VCaP (cell line): ENCODE measurements around the gene ACACA.
A peak's percentile ranks its signal among the peaks of the same experiment; 100 is the strongest.

Source experiments
- H3K27ac ChIP-seq: fragments of 450-650 bp; 2 replicates; pipeline ENCODE4 v1.5.1; 2017
- TF ChIP-seq, protein P1 (sequence below): fragments of 450-650 bp; conservative IDR thresholded peaks from 2 replicates; pipeline ENCODE4 v1.5.1; 2017; ENCODE audit warnings: mild to moderate bottlenecking, moderate library complexity

Gene ACACA

DNA sequence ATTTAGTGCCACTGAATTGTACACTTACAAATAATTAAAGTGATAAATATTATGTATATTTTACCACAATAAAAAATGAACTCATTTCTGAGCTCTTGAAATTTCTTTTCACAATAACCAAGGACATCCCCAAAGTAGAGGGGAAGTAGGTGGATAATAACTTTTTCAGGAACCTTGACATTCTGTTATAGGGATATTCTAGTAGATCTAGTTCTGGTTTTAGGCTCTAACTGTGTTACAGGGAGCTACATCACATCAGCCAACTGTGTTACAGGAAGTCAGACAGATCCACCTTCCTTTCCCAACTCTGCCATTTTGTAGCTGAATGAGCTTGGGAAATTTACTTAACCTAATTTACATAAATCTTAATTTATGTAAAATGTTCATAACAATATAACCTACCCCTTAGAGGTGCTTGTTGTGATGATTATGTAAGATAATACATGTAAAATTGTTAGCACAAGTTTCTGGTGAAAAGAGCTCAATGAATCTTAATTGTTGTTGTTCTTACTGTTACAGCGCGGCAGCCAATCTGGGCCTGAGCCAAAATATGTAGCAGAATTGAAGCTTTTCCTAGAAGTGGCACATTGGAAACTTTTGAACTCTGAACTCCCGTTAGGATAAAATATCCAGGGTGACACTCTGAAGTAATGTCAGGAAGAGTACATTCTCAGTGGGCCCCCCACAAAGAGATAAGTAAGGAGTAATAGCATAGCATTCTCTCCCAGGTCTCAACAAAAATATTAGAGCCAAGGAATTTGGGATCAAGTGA, 288.1 kb downstream of the ACACA start:
- TF ChIP-seq, protein P1, sequence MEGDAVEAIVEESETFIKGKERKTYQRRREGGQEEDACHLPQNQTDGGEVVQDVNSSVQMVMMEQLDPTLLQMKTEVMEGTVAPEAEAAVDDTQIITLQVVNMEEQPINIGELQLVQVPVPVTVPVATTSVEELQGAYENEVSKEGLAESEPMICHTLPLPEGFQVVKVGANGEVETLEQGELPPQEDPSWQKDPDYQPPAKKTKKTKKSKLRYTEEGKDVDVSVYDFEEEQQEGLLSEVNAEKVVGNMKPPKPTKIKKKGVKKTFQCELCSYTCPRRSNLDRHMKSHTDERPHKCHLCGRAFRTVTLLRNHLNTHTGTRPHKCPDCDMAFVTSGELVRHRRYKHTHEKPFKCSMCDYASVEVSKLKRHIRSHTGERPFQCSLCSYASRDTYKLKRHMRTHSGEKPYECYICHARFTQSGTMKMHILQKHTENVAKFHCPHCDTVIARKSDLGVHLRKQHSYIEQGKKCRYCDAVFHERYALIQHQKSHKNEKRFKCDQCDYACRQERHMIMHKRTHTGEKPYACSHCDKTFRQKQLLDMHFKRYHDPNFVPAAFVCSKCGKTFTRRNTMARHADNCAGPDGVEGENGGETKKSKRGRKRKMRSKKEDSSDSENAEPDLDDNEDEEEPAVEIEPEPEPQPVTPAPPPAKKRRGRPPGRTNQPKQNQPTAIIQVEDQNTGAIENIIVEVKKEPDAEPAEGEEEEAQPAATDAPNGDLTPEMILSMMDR, result no peak
- peak overlapping the region; percentile 1; the same call in 1 of the 2 replicates for H3K27ac ChIP-seq

DNA sequence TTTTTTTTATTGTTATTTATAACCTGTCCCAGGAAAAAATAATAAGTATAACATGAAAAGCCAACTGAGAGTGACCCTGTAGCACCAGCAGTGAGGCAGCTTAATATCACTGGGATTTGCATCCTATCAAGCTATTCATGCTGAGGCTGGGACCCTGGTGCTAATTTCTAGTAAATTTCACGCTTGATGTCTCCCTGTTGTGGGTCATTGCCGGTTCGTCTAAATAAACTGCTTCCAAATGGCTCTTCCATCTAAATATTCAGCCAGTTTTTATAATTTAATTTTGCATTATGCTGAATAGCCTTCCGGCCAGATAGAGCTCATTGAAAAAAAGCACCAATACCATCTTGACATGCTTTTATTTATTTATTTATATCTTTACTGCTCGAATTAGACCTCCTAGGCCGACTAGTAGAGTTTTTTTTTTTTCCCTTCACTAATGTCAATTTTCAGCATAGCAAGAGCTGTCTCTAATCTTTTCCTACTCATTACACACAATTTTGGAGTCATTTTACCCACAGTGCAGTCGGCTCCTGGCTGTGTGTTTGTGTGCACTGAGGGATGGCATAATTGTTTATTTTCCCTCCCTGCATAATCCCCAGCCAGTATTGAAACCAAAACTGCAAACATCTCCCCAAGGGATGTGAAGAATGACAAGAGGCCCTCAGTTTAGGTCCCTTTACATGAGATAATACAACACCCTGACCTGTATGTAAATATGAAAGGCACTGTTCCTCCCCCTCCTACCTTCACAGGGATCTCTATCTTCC, 289.1 kb downstream of the ACACA start:
- peak overlapping the region; percentile 1; the same call in 1 of the 2 replicates for H3K27ac ChIP-seq
- TF ChIP-seq, protein P1, result no peak

DNA sequence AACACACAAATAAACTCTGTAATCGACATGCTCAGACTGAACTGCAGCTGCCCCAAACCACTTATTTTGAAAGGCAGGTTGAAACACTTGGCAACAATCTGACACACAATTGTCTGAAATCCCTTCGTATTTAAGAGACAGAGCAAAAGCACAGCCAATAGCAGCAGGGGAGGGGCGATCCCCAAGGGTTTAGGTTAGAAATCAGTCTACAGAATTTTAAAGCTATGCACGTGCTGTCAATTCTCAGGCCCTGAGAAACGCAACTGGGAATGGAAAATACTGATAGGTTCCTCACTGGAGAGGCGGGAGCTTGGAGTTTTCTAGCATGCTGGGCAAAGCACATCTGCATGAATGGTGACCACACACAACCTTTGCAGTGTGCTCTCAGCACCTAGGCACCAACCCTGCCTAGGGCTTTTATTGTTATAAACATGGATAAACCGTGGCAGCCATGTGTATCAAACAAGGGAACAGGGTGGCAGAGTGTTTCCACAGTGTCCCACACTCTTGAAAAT, 289.9 kb downstream of the ACACA start:
- H3K27ac ChIP-seq, result peak overlapping the region; percentile 1; the same call in 1 of the 2 replicates

DNA sequence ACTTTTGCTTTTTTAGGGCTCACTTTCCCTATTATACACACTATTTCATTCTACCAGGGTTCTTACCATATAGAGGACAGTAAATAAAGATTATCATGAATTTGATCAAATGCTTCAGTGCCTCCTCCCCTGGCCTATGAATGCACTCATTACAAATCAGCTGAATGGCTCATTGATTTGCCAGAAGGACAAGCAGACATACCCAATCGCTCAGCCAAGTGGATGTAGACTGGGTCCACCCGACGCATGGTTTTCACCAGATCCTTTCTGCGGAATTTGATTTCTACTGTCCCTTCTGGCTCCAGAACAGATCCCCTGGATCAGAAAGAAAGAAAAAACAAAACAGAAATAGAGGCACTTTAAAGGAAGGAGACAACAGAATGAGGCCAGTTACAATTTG, 295.3 kb downstream of the ACACA start:
- H3K27ac ChIP-seq, result peak overlapping the region; percentile 76
- TF ChIP-seq, protein P1, result no peak

More for the DNA sequence above, 289.9 kb downstream of the ACACA start:
- TF ChIP-seq, protein P1, result no peak

DNA sequence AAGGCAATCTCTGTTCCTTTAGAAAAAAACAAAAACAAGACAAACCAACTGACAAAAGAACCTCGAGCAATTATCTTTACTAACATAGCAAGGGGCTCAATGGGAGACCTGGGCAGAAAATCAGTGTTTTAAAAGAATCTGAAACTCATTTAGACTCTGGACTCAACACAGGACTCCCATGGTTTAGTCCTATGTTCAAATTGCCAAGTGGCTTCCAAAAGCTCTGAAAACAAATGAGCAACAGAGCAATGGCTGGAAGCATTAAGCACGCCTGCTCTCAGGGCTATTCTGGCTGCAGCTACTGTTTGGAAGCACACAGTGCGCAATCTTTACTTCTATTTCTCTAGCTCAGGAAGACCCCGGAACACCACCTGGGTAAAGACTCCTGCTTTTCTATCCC, 295.9 kb downstream of the ACACA start:
- TF ChIP-seq, protein P1, result no peak
- peak overlapping the region; percentile 76 for H3K27ac ChIP-seq

DNA sequence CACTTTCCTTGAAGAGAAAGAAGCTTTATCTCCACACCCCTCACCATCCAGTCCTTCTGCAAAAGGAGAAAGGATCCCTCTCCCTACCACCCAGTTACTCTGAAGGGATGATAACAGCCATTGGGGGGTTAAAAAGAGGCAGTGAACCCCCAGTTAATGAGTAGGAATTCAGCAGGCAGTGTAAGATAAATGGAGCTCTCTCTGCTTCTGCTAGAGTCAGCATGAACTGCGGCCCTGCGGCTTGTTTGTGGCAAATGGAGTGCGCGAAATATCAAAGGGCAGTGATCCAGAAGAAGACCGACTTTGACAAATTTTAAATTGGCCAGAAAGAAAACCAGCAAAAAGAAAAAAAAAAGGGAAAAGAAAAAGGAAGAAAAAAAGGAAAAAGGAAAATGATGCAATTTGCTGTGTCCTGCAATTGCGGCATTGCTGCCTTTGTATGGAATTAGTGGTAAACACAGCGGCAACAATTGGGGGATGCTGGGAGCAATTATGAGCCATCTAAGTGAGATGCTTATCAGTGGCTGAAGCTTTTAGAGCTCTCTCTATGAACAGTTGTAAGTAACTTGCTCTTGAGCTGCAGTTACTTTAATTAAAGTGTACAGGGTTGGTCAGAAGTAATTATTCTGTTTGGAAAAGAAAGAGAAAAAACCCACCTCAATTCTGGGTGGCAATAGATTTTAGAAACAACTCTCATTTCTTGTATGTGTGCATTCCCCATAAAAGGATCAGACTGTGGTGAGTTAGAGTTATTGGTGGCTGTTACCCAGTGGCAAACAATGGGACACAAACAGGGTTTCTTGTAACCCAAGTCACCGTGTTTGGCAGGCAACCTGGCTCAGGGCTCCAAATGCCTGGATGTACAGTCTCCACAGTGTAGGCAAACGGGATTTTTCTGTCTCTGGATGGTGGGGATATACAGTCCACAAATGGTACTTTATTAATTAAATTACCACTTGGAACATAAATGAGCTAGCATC, 296.6 kb downstream of the ACACA start:
- H3K27ac ChIP-seq, result peak overlapping the region; percentile 76
- TF ChIP-seq, protein P1, result no peak
